Measurements from ENCODE around the gene CYBA. TPM values are rescaled to one million over a fixed set of nuclear protein-coding genes. Genes with fewer than 3 reads are reported as not detected.

CYBA gene
- total RNA-seq, 1 donor from 2014 or later, result 140 TPM

DNA sequence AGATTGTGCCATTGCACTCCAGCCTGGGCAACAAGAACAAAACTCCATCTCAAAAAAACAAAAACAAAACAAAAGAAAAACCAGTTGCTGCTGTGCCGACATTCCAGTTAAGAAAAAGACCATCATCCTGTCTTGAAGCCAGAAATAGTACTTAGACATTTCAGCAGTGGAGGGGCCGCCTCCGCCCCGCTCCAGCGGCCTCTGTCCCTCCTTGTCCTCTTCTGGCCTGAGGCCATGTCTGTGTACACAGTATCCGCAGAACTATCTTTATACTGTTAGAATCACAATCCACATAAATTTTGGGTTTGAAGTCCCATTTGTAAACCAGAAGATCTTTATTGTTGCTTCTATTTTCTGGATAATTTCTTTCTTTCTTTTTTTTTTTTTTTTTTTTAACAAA is 55.8 kb downstream of the CYBA start:
- Mint-ChIP-seq H3K4me1 (ENCODE audit: unreplicated experiment) (peaks cover 13% of the 10 kb centered on the region), H3K36me3 (ENCODE audit: low read depth, unreplicated experiment) (peaks cover 26% of the 10 kb centered on the region), H3K4me3 (ENCODE audit: unreplicated experiment) (no peak overlapping the region), H3K27me3 (ENCODE audit: unreplicated experiment) (peaks cover 1% of the 10 kb centered on the region), H3K27ac (ENCODE audit: unreplicated experiment) (peak overlapping the region; percentile 82), H3K9me3 (ENCODE audit: unreplicated experiment) (no peaks in the 10 kb centered on the region)
- no peak for DNase-seq (ENCODE audit: low spot score)
- TF ChIP-seq, protein P1, sequence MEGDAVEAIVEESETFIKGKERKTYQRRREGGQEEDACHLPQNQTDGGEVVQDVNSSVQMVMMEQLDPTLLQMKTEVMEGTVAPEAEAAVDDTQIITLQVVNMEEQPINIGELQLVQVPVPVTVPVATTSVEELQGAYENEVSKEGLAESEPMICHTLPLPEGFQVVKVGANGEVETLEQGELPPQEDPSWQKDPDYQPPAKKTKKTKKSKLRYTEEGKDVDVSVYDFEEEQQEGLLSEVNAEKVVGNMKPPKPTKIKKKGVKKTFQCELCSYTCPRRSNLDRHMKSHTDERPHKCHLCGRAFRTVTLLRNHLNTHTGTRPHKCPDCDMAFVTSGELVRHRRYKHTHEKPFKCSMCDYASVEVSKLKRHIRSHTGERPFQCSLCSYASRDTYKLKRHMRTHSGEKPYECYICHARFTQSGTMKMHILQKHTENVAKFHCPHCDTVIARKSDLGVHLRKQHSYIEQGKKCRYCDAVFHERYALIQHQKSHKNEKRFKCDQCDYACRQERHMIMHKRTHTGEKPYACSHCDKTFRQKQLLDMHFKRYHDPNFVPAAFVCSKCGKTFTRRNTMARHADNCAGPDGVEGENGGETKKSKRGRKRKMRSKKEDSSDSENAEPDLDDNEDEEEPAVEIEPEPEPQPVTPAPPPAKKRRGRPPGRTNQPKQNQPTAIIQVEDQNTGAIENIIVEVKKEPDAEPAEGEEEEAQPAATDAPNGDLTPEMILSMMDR (IDR thresholded peaks at IDR 0.05; ENCODE audit: unreplicated experiment), result no peak

- TF ChIP-seq, protein P1 (IDR thresholded peaks at IDR 0.05; ENCODE audit: unreplicated experiment), result no peak
- H3K4me3 Mint-ChIP-seq (ENCODE audit: unreplicated experiment), result no peak overlapping the region
- H3K4me1 Mint-ChIP-seq (ENCODE audit: unreplicated experiment), result peaks cover 13% of the 10 kb centered on the region
- H3K9me3 Mint-ChIP-seq (ENCODE audit: unreplicated experiment), result no peaks in the 10 kb centered on the region
- peaks cover 27% of the 10 kb centered on the region for H3K36me3 Mint-ChIP-seq (ENCODE audit: low read depth, unreplicated experiment)
- peaks cover 2% of the 10 kb centered on the region for H3K27me3 Mint-ChIP-seq (ENCODE audit: unreplicated experiment)
- no peak for DNase-seq (ENCODE audit: low spot score)
- peak overlapping the region; percentile 80 for H3K27ac Mint-ChIP-seq (ENCODE audit: unreplicated experiment)
Measured at GRCh38 chr16:88593910-88594309, 56.9 kb downstream of the CYBA start.

GRCh38 chr16:88593489-88593888 is 57.4 kb downstream of the CYBA start:
- no peak for DNase-seq (ENCODE audit: low spot score)
- TF ChIP-seq, protein P1 (IDR thresholded peaks at IDR 0.05; ENCODE audit: unreplicated experiment), result no peak
- peaks cover 13% of the 10 kb centered on the region for H3K4me1 Mint-ChIP-seq (ENCODE audit: unreplicated experiment)
- no peak overlapping the region for H3K4me3 Mint-ChIP-seq (ENCODE audit: unreplicated experiment)
- H3K36me3 Mint-ChIP-seq (ENCODE audit: low read depth, unreplicated experiment), result peaks cover 27% of the 10 kb centered on the region
- peak overlapping the region; percentile 80 for H3K27ac Mint-ChIP-seq (ENCODE audit: unreplicated experiment)
- H3K27me3 Mint-ChIP-seq (ENCODE audit: unreplicated experiment), result peaks cover 2% of the 10 kb centered on the region
- no peaks in the 10 kb centered on the region for H3K9me3 Mint-ChIP-seq (ENCODE audit: unreplicated experiment)

Other genes starting within 250 kb of the CYBA start
- 6.8 TPM for gene ZFPM1, start 197.8 kb downstream of the CYBA start, total RNA-seq (ENCODE audit: unreplicated experiment)
- gene ZC3H18, start 80.7 kb downstream of the CYBA start, total RNA-seq (ENCODE audit: unreplicated experiment), result 49.3 TPM
- gene IL17C, start 12.5 kb downstream of the CYBA start, total RNA-seq (ENCODE audit: unreplicated experiment), result 0.26 TPM
- 123 TPM for gene MVD, start 12.0 kb upstream of the CYBA start, total RNA-seq (ENCODE audit: unreplicated experiment)
- gene SNAI3, start 35.5 kb upstream of the CYBA start, total RNA-seq (ENCODE audit: unreplicated experiment), result 2.6 TPM
- gene RNF166, start 55.4 kb upstream of the CYBA start, total RNA-seq (ENCODE audit: unreplicated experiment), result 74.2 TPM
- 20.8 TPM for gene CTU2, start 55.5 kb upstream of the CYBA start, total RNA-seq (ENCODE audit: unreplicated experiment)
- 428 TPM for gene PIEZO1, start 134.2 kb upstream of the CYBA start, total RNA-seq (ENCODE audit: unreplicated experiment)
- gene CDT1, start 152.7 kb upstream of the CYBA start, total RNA-seq (ENCODE audit: unreplicated experiment), result 16.2 TPM
- 80.7 TPM for gene APRT, start 160.9 kb upstream of the CYBA start, total RNA-seq (ENCODE audit: unreplicated experiment)
- gene GALNS, start 205.9 kb upstream of the CYBA start, total RNA-seq (ENCODE audit: unreplicated experiment), result 24.7 TPM
- gene TRAPPC2L, start 206.1 kb upstream of the CYBA start, total RNA-seq (ENCODE audit: unreplicated experiment), result 65.3 TPM
- gene PABPN1L, start 215.6 kb upstream of the CYBA start, total RNA-seq (ENCODE audit: unreplicated experiment), result not detected

Measured in endothelial cell (in vitro differentiated cells).